SK-N-SH treated with all-trans-retinoic acid at 6 μM for 48 hours (cell line): ENCODE data around the gene NAPA.

ENCODE experiments used
- ATAC-seq: fragments of 200-7000 bp; cut with Tn5 transposase; 3 replicates; pipeline ENCODE4 v1.9.1; 2020; ENCODE audit warnings: mild to moderate bottlenecking, moderate library complexity
- ARNTL ChIP-seq: fragments of 450-650 bp; formaldehyde crosslinking; IDR thresholded peaks from 2 replicates; pipeline ENCODE4 v1.5.0; 2020; ENCODE audit warnings: low read depth, mild to moderate bottlenecking, moderate library complexity, borderline replicate concordance
- BACH2 ChIP-seq: fragments of 250-450 bp; sonication (Bioruptor Pico); IDR thresholded peaks from 2 replicates; pipeline ENCODE4 v1.9.0; 2021; ENCODE audit warnings: mild to moderate bottlenecking, borderline replicate concordance
- CREB5 ChIP-seq: fragments of 250-450 bp; sonication (Bioruptor Pico); IDR thresholded peaks from 2 replicates; pipeline ENCODE4 v1.5.1; 2020; ENCODE audit warnings: low read depth, mild to moderate bottlenecking, moderate library complexity
- CSDC2 ChIP-seq: fragments of 250-450 bp; sonication (Bioruptor Pico); IDR thresholded peaks from 2 replicates; pipeline ENCODE4 v1.5.0; 2020; ENCODE audit warnings: mild to moderate bottlenecking, moderate library complexity
- CSRNP3 ChIP-seq: fragments of 250-450 bp; sonication (Bioruptor Pico); IDR thresholded peaks from 2 replicates; pipeline ENCODE4 v1.5.1; 2021; ENCODE audit warnings: mild to moderate bottlenecking, moderate library complexity
- GLIS3 ChIP-seq: fragments of 250-450 bp; sonication (Bioruptor Pico); IDR thresholded peaks from 2 replicates; pipeline ENCODE4 v1.5.0; 2020; ENCODE audit warnings: mild to moderate bottlenecking, moderate library complexity
- ISL1 ChIP-seq: fragments of 250-450 bp; sonication (Bioruptor Pico); IDR thresholded peaks from 2 replicates; pipeline ENCODE4 v2.1.2; 2022; ENCODE audit warnings: mild to moderate bottlenecking, moderate library complexity
- PATZ1 ChIP-seq: fragments of 250-450 bp; sonication (Bioruptor Pico); IDR thresholded peaks from 2 replicates; pipeline ENCODE4 v1.8.0; 2020; ENCODE audit warnings: mild to moderate bottlenecking, moderate library complexity, borderline replicate concordance
- RARB ChIP-seq: fragments of 250-450 bp; sonication (Bioruptor Pico); IDR thresholded peaks from 2 replicates; pipeline ENCODE4 v1.8.0; 2021; ENCODE audit warnings: mild to moderate bottlenecking, moderate library complexity
- SNAI2 ChIP-seq: fragments of 250-450 bp; sonication (Bioruptor Pico); IDR thresholded peaks from 2 replicates; pipeline ENCODE4 v1.5.0; 2020; ENCODE audit warnings: mild to moderate bottlenecking, moderate library complexity
- TCF4 ChIP-seq: fragments of 250-450 bp; sonication (Bioruptor Pico); IDR thresholded peaks from 2 replicates; pipeline ENCODE4 v1.8.0; 2021; ENCODE audit warnings: mild to moderate bottlenecking, moderate library complexity, borderline replicate concordance
- TSHZ2 ChIP-seq: fragments of 250-450 bp; sonication (Bioruptor Pico); IDR thresholded peaks from 2 replicates; pipeline ENCODE4 v1.5.0; 2020; ENCODE audit warnings: mild to moderate bottlenecking, moderate library complexity
- ZFP3 ChIP-seq: fragments of 250-450 bp; sonication (Bioruptor Pico); IDR thresholded peaks from 2 replicates; pipeline ENCODE4 v1.5.0; 2020; ENCODE audit warnings: mild to moderate bottlenecking, moderate library complexity
- ZFP30 ChIP-seq: fragments of 450-650 bp; formaldehyde crosslinking; IDR thresholded peaks from 2 replicates; pipeline ENCODE4 v1.5.0; 2022; ENCODE audit warnings: mild to moderate bottlenecking, moderate library complexity
- ZNF565 ChIP-seq: fragments of 450-650 bp; formaldehyde crosslinking; conservative IDR thresholded peaks from 2 replicates; pipeline ENCODE4 v1.5.0; 2020; ENCODE audit warnings: low read depth, mild to moderate bottlenecking, moderate library complexity
- ZNF8 ChIP-seq: fragments of 450-650 bp; formaldehyde crosslinking; IDR thresholded peaks from 2 replicates; pipeline ENCODE4 v1.5.0; 2020; ENCODE audit warnings: mild to moderate bottlenecking, moderate library complexity

Gene NAPA

GRCh38 chr19:47505506-47505905 lies 9.4 kb downstream of the NAPA start:
- TF ChIP-seq CSDC2 (no peak), CSRNP3 (CRISPR knock-in tag) (no peak)
- ATAC-seq: no peak

- no peak for ATAC-seq
- TF ChIP-seq BACH2 (CRISPR knock-in tag) (no peak), ZFP3 (CRISPR knock-in tag) (no peak), CSDC2 (no peak), ISL1 (CRISPR knock-in tag) (no peak), ARNTL (no peak), GLIS3 (CRISPR knock-in tag) (no peak), PATZ1 (CRISPR knock-in tag) (no peak), SNAI2 (no peak), CREB5 (CRISPR knock-in tag) (no peak), ZFP30 (CRISPR knock-in tag) (no peak), TCF4 (no peak), TSHZ2 (CRISPR knock-in tag) (no peak), ZNF565 (CRISPR knock-in tag) (no peak)
Observed at GRCh38 chr19:47503826-47504150, 11.1 kb downstream of the NAPA start.

- no peak for ATAC-seq
- TF ChIP-seq PATZ1 (CRISPR knock-in tag) (no peak), TCF4 (no peak), TSHZ2 (CRISPR knock-in tag) (no peak), CSRNP3 (CRISPR knock-in tag) (no peak), RARB (CRISPR knock-in tag) (no peak), ARNTL (no peak), ZNF8 (CRISPR knock-in tag) (no peak)
Observed at GRCh38 chr19:47503130-47503825, 11.6 kb downstream of the NAPA start.
